Neural progenitor cell (in vitro differentiated cells): Measurements from ENCODE around the gene ORC5. TPM values are rescaled to one million over a fixed set of nuclear protein-coding genes. Genes with fewer than 3 reads are reported as not detected.

ENCODE experiments used
- DNase-seq: peaks from one replicate; pipeline ENCODE4 v3.0.0-alpha.2; 2016; ENCODE audit warnings: low spot score
- H2AFZ ChIP-seq: fragments of 200-600 bp; sonication (generic); replicated peaks from 2 replicates; pipeline ENCODE4 v1.6.1; 2016; ENCODE audit warnings: antibody characterized with exemption
- H3F3A ChIP-seq: fragments of 200-600 bp; sonication (generic); 2 replicates; pipeline ENCODE4 v1.6.1; 2016; ENCODE audit warnings: antibody characterized with exemption, low read depth
- H3K27ac ChIP-seq: fragments of 200-600 bp; sonication (generic); 2 replicates; pipeline ENCODE4 v1.5.1; 2016; ENCODE audit warnings: mild to moderate bottlenecking
- H3K27me3 ChIP-seq: fragments of 200-600 bp; sonication (generic); 2 replicates; pipeline ENCODE4 v1.6.1; 2016; ENCODE audit warnings: mild to moderate bottlenecking, moderate library complexity
- H3K36me3 ChIP-seq: fragments of 200-600 bp; sonication (generic); 2 replicates; pipeline ENCODE4 v1.5.1; 2016
- H3K4me1 ChIP-seq: fragments of 200-600 bp; sonication (generic); 2 replicates; pipeline ENCODE4 v1.6.1; 2016; ENCODE audit warnings: mixed run types
- H3K4me2 ChIP-seq: fragments of 200-600 bp; sonication (generic); 2 replicates; pipeline ENCODE4 v1.6.1; 2016
- H3K4me3 ChIP-seq: fragments of 200-600 bp; sonication (generic); 2 replicates; pipeline ENCODE4 v1.5.1; 2016
- H3K79me2 ChIP-seq: fragments of 200-600 bp; sonication (generic); 2 replicates; pipeline ENCODE4 v1.6.1; 2016; ENCODE audit warnings: low read depth
- H3K9ac ChIP-seq: fragments of 200-600 bp; sonication (generic); 2 replicates; pipeline ENCODE4 v1.6.1; 2016
- H3K9me3 ChIP-seq: fragments of 200-600 bp; sonication (generic); 2 replicates; pipeline ENCODE4 v1.5.1; 2016; ENCODE audit warnings: low read depth
- H4K20me1 ChIP-seq: fragments of 200-600 bp; sonication (generic); 2 replicates; pipeline ENCODE4 v1.6.1; 2016; ENCODE audit warnings: low read depth
- H3K27ac Mint-ChIP-seq: 3 replicates; pipeline ENCODE4 v1.8.0; 2021; ENCODE audit warnings: mixed read lengths
- H3K27me3 Mint-ChIP-seq: 2 replicates; pipeline ENCODE4 v1.8.0; 2022; ENCODE audit warnings: low read depth, mild to moderate bottlenecking, inconsistent platforms, moderate library complexity, mixed read lengths; ENCODE audit not compliant: insufficient read depth
- H3K36me3 Mint-ChIP-seq: 3 replicates; pipeline ENCODE4 v1.8.0; 2021; ENCODE audit warnings: mixed read lengths
- H3K4me1 Mint-ChIP-seq: 3 replicates; pipeline ENCODE4 v1.8.0; 2021; ENCODE audit warnings: mixed read lengths
- H3K4me3 Mint-ChIP-seq: 3 replicates; pipeline ENCODE4 v1.8.0; 2021; ENCODE audit warnings: mild to moderate bottlenecking, moderate library complexity, mixed read lengths
- H3K9me3 Mint-ChIP-seq: 3 replicates; pipeline ENCODE4 v1.8.0; 2020; ENCODE audit warnings: mixed read lengths
- CTCF ChIP-seq: fragments of 200-600 bp; sonication (generic); IDR thresholded peaks from 2 replicates; pipeline ENCODE4 v1.5.1; 2017; ENCODE audit warnings: antibody characterized with exemption, mild to moderate bottlenecking
- EZH2 ChIP-seq: fragments of 200-600 bp; sonication (generic); IDR thresholded peaks from 2 replicates; pipeline ENCODE4 v1.6.1; 2017; ENCODE audit warnings: antibody characterized with exemption, mild to moderate bottlenecking, moderate library complexity
- EZH2phosphoT487 ChIP-seq: fragments of 200-600 bp; sonication (generic); IDR thresholded peaks from 2 replicates; pipeline ENCODE4 v1.6.1; 2017; ENCODE audit warnings: antibody characterized with exemption
- total RNA-seq: library from RNA; depleted of rRNA; stranded (reverse); fragments of >200 nt; gene quantifications from 2 replicates; pipeline ENCODE4 v1.2.3, GENCODE V29; 2015; ENCODE audit warnings: low replicate concordance

The ORC5 gene
- total RNA-seq, 1 donor from 2014 or later: 14.9 TPM

- Histone ChIP-seq H3K4me3 (no peak overlapping the region), H3K9me3 (no peaks in the 10 kb centered on the region), H3K9ac (no peak overlapping the region), H3K4me2 (no peak overlapping the region), H3K79me2 (no peaks in the 10 kb centered on the region), H3K36me3 (peaks cover 12% of the 10 kb centered on the region), H2AFZ (no peak overlapping the region), H3K27me3 (no peaks in the 10 kb centered on the region), H4K20me1 (no peaks in the 10 kb centered on the region), H3K27ac (no peak overlapping the region), H3F3A (no peaks in the 10 kb centered on the region), H3K4me1 (no peaks in the 10 kb centered on the region)
- Mint-ChIP-seq H3K36me3 (peaks cover 68% of the 10 kb centered on the region), H3K27me3 (no peaks in the 10 kb centered on the region), H3K4me1 (no peaks in the 10 kb centered on the region), H3K27ac (no peak overlapping the region), H3K9me3 (peaks cover 26% of the 10 kb centered on the region), H3K4me3 (no peak overlapping the region)
- TF ChIP-seq EZH2phosphoT487 (no peak), CTCF (no peak), EZH2 (no peak)
- DNase-seq: no peak
Observed at GRCh38 chr7:104198673-104199278, 9.0 kb downstream of the ORC5 start.

GRCh38 chr7:104196161-104196560 is 11.7 kb downstream of the ORC5 start:
- Histone ChIP-seq H3K9me3 (peaks cover 6% of the 10 kb centered on the region), H3K4me3 (no peak overlapping the region), H3K4me1 (no peaks in the 10 kb centered on the region), H2AFZ (no peak overlapping the region), H3K27me3 (no peaks in the 10 kb centered on the region), H3F3A (no peaks in the 10 kb centered on the region), H3K4me2 (no peak overlapping the region), H3K36me3 (peaks cover 12% of the 10 kb centered on the region), H3K9ac (no peak overlapping the region), H3K27ac (no peak overlapping the region), H3K79me2 (no peaks in the 10 kb centered on the region), H4K20me1 (no peaks in the 10 kb centered on the region)
- Mint-ChIP-seq H3K9me3 (peaks cover 24% of the 10 kb centered on the region), H3K27ac (no peak overlapping the region), H3K27me3 (no peaks in the 10 kb centered on the region), H3K4me3 (no peak overlapping the region), H3K4me1 (no peaks in the 10 kb centered on the region), H3K36me3 (peaks cover 66% of the 10 kb centered on the region)
- no peak for TF ChIP-seq EZH2phosphoT487
- no peak for TF ChIP-seq CTCF
- TF ChIP-seq EZH2: no peak
- no peak for DNase-seq

GRCh38 chr7:104192434-104192833 is 15.4 kb downstream of the ORC5 start:
- peaks cover 8% of the 10 kb centered on the region for H3K36me3 ChIP-seq
- no peak overlapping the region for H3K27ac ChIP-seq
- H3K4me3 Mint-ChIP-seq: no peak overlapping the region
- no peak for TF ChIP-seq CTCF
- no peak for TF ChIP-seq EZH2phosphoT487
- no peak for TF ChIP-seq EZH2
- no peaks in the 10 kb centered on the region for H3K79me2 ChIP-seq
- no peaks in the 10 kb centered on the region for H3K4me1 Mint-ChIP-seq
- H3K4me1 ChIP-seq: no peaks in the 10 kb centered on the region
- H3K9me3 Mint-ChIP-seq: no peaks in the 10 kb centered on the region
- peaks cover 56% of the 10 kb centered on the region for H3K36me3 Mint-ChIP-seq
- H3K9me3 ChIP-seq: peaks cover 6% of the 10 kb centered on the region
- no peaks in the 10 kb centered on the region for H3K27me3 Mint-ChIP-seq
- H3K27me3 ChIP-seq: no peaks in the 10 kb centered on the region
- H2AFZ ChIP-seq: no peak overlapping the region
- no peak overlapping the region for H3K4me3 ChIP-seq
- no peak for DNase-seq
- H4K20me1 ChIP-seq: no peaks in the 10 kb centered on the region
- no peak overlapping the region for H3K4me2 ChIP-seq
- no peak overlapping the region for H3K27ac Mint-ChIP-seq
- no peaks in the 10 kb centered on the region for H3F3A ChIP-seq
- no peak overlapping the region for H3K9ac ChIP-seq
